ENCODE data around the gene EBP.

DNA sequence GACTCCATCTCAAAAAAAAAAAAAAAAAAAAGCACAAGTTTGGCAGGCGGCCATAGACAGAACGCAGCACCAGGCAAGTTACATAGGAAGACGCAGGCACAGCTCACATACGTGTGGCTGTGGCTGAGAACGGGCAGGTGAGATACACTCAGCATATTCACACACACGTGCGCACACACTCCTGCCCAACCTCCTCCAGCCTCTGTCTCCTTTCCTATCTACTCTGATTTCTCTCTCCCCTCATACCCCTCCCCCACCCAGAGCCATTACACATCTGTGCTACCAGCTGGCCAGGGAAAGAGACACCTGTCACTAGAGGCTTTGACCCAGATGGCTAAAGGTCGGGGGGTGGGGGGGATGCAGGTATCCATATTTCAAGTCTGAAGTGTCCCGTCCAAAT lies 49.4 kb upstream of the EBP start:
- TF ChIP-seq, protein P1, sequence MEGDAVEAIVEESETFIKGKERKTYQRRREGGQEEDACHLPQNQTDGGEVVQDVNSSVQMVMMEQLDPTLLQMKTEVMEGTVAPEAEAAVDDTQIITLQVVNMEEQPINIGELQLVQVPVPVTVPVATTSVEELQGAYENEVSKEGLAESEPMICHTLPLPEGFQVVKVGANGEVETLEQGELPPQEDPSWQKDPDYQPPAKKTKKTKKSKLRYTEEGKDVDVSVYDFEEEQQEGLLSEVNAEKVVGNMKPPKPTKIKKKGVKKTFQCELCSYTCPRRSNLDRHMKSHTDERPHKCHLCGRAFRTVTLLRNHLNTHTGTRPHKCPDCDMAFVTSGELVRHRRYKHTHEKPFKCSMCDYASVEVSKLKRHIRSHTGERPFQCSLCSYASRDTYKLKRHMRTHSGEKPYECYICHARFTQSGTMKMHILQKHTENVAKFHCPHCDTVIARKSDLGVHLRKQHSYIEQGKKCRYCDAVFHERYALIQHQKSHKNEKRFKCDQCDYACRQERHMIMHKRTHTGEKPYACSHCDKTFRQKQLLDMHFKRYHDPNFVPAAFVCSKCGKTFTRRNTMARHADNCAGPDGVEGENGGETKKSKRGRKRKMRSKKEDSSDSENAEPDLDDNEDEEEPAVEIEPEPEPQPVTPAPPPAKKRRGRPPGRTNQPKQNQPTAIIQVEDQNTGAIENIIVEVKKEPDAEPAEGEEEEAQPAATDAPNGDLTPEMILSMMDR (IDR thresholded peaks at IDR 0.05), result no peak
- TF ChIP-seq POLR2A (IDR thresholded peaks at IDR 0.05), result no peak

Data from lower leg skin (tissue), 3 donors.